Peyer's patch (tissue), 4 donors: ENCODE results near the gene CAV1.

ENCODE experiments used
- CTCF ChIP-seq, 6 experiments: fragments of 450-650 bp in 4 of 6; fragments of 200-600 bp in 2 of 6; sonication (generic) in 1 of 6; IDR thresholded peaks; one replicate each; pipeline ENCODE4 v1.5.1; 2017 to 2019; ENCODE audit warnings: antibody characterized with exemption in 6 of 6, mild to moderate bottlenecking in 3 of 6, moderate library complexity in 1 of 6
- POLR2A ChIP-seq, 2 donors: fragments of 450-650 bp; IDR thresholded peaks; one replicate each; pipeline ENCODE4 v1.5.1; 2017; ENCODE audit warnings: antibody characterized with exemption in 2 of 2, mild to moderate bottlenecking in 2 of 2, moderate library complexity in 2 of 2

- TF ChIP-seq CTCF (IDR thresholded peaks at IDR 0.05) (no peak), POLR2A (IDR thresholded peaks at IDR 0.05) (no peak)
These were observed 8.5 kb upstream of the CAV1 start for GRCh38 chr7:116516324-116516723.
